GM12892 (cell line): ENCODE measurements around the gene CLMN.

Experiments used
- POLR2A ChIP-seq: IDR thresholded peaks from 2 replicates; pipeline ENCODE4 v1.6.1; 2011; ENCODE audit warnings: low read depth, low read length, control low read depth
- POLR2AphosphoS5 ChIP-seq: IDR thresholded peaks from 2 replicates; pipeline ENCODE4 v1.6.1; 2011; ENCODE audit warnings: low read depth, low read length, control low read depth

GRCh38 chr14:95184413-95184790 is 135.3 kb downstream of the CLMN start:
- TF ChIP-seq POLR2A (no peak), POLR2AphosphoS5 (no peak)
